Bronchial epithelial cell (primary cell): ENCODE data around the gene AADACL4. TPM values are rescaled to one million over a fixed set of nuclear protein-coding genes. Genes with fewer than 3 reads are reported as not detected.
"Not testable (repeated sequence)": the region's sequence is repeated elsewhere in the genome, so short reads cannot be mapped to it uniquely, and the experiment has no call there.

Experiments used
- DNase-seq: peaks from one replicate; pipeline ENCODE4 v3.0.0-alpha.2; 2010; ENCODE audit warnings: low read depth
- FAIRE-seq: peaks from 2 replicates; lab custom pipeline; 2011; peaks lifted over from hg19 to GRCh38; lab: Jason Lieb, UNC
- H3K27me3 ChIP-seq: 2 replicates; pipeline ENCODE4 v1.5.1; 2011; ENCODE audit warnings: low read length; ENCODE audit not compliant: control insufficient read depth, insufficient read depth
- H3K36me3 ChIP-seq: 2 replicates; pipeline ENCODE4 v1.5.1; 2011; ENCODE audit warnings: low read length; ENCODE audit not compliant: control insufficient read depth, insufficient read depth
- H3K4me3 ChIP-seq: 2 replicates; pipeline ENCODE4 v1.5.1; 2011; ENCODE audit warnings: mild to moderate bottlenecking, low read depth, low read length, control low read depth
- CTCF ChIP-seq: IDR thresholded peaks from 2 replicates; pipeline ENCODE4 v1.5.1; 2011; ENCODE audit warnings: mild to moderate bottlenecking, moderate library complexity, low read length, control low read depth, inconsistent platforms; ENCODE audit not compliant: insufficient read depth, severe bottlenecking
- total RNA-seq: library from RNA; depleted of rRNA; stranded (reverse); fragments of >200 nt; gene quantifications from 2 replicates; pipeline ENCODE4 v1.2.1, GENCODE V29; 2014

Gene AADACL4
- total RNA-seq, 1 donor from 2014 or later, result not detected

- Histone ChIP-seq H3K4me3 (no peak overlapping the region), H3K36me3 (no peaks in the 10 kb centered on the region), H3K27me3 (no peaks in the 10 kb centered on the region)
- FAIRE-seq (no peak), DNase-seq (no peak)
- no peak for TF ChIP-seq CTCF
These were observed 13.4 kb downstream of the AADACL4 start for GRCh38 chr1:12657060-12657884.

- not testable (repeated sequence) for H3K36me3 ChIP-seq, FAIRE-seq, H3K4me3 ChIP-seq, DNase-seq, H3K27me3 ChIP-seq
These were observed 14.1 kb downstream of the AADACL4 start for GRCh38 chr1:12657885-12658512.

- DNase-seq (peak; percentile 72), FAIRE-seq (peak; percentile 50)
These were observed 14.9 kb downstream of the AADACL4 start for GRCh38 chr1:12658531-12659453.

GRCh38 chr1:12661606-12662219 is 17.8 kb downstream of the AADACL4 start:
- DNase-seq, result no peak
- no peak for FAIRE-seq
- Histone ChIP-seq H3K27me3 (no peaks in the 10 kb centered on the region), H3K4me3 (no peak overlapping the region), H3K36me3 (no peaks in the 10 kb centered on the region)
- no peak for TF ChIP-seq CTCF

More at GRCh38 chr1:12658531-12659453, 14.9 kb downstream of the AADACL4 start:
- Histone ChIP-seq H3K36me3 (no peaks in the 10 kb centered on the region), H3K4me3 (no peak overlapping the region), H3K27me3 (no peaks in the 10 kb centered on the region)
- peak; percentile 92 for TF ChIP-seq CTCF

GRCh38 chr1:12662556-12662955 is 18.7 kb downstream of the AADACL4 start:
- Histone ChIP-seq H3K36me3 (no peaks in the 10 kb centered on the region), H3K27me3 (no peaks in the 10 kb centered on the region), H3K4me3 (no peak overlapping the region)
- no peak for TF ChIP-seq CTCF
- DNase-seq (no peak), FAIRE-seq (no peak)
